ENCODE measurements around the gene C15orf61. TPM values are rescaled to one million over a fixed set of nuclear protein-coding genes. Genes with fewer than 3 reads are reported as not detected.

C15orf61 gene
- total RNA-seq, 1 donor from 2014 or later = 13.6 TPM

DNA sequence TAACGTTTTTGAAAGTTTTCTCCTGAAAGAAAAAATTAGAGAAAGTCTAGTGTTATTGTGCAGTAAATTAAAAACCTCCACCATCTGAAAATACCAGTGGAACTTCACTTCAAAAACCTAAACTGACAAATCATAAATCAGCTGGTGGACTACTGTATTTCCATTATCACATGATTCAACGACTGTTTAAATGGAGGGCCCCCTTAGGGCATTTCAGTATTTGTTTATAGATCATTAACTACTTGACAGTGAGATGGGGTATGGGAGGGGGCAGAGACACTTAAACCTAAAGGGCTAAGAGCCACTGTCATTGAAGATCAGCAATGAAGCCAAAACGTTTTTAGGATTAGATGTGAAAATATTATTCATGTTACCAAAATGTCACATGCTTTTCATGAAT lies 8.8 kb upstream of the C15orf61 start:
- intact Hi-C loops (cut with micrococcal nuclease) = no loop called here
- ATAC-seq = no peak

DNA sequence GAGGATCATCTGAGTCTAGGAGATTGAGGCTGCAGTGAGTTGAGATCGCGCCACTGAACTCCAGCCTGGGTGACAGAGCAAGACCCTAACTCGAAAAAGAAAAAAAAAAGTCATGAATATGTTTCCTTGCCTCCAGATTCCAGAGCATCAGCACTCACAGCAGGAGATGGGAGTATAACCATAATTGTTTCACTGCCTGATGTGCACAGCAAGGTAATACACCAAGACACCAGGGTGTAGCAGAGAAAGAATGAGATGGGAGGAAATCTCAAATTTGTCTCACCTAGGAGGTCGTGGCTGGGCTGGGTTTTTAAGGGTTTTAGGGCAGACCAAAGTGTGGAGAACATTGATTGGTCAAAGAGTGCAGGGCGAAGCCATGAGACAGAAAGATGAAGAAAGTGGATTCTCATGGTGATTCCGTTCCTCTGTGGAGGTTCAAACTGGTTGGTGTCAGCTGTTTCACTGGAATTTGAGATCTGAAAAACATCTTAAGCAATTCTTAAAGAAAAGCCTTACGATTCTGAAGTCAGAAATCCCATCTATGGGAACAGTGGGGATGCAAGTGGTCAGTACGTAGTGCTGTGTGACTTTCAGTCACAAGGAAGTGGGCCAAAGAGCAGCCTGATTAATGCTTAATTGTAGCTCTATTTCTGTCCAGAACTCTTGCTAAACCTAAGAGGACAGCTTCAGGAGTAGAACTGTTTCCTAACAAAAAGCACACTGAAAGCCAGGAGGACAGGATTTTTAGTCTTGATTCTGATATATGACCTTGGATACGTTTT lies 7.8 kb upstream of the C15orf61 start:
- intact Hi-C loops (cut with micrococcal nuclease) = no loop called here
- ATAC-seq = no peak
- no peak for DNase-seq

More for the DNA sequence above, 8.8 kb upstream of the C15orf61 start:
- DNase-seq = no peak

DNA sequence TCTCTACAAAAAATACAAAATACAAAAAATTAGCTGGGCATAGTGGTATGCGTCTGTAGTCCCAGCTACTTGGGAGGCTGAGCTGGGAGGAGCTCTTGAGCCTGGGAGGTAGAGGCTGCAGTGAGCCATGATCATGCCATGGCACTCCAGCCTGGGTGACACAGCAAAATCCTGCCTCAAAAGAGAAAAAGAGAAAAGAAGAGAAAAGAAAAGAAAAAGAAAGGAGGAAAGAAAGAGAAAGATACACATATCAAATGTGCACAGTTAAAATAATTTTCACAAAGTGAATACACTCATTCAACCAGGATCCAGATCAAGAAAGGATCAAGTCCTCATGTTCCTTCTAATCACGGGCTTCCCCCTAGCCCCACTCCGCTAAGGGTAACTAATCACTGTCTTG lies 5.8 kb upstream of the C15orf61 start:
- intact Hi-C loops (cut with micrococcal nuclease) = no loop called here
- no peak for DNase-seq

DNA sequence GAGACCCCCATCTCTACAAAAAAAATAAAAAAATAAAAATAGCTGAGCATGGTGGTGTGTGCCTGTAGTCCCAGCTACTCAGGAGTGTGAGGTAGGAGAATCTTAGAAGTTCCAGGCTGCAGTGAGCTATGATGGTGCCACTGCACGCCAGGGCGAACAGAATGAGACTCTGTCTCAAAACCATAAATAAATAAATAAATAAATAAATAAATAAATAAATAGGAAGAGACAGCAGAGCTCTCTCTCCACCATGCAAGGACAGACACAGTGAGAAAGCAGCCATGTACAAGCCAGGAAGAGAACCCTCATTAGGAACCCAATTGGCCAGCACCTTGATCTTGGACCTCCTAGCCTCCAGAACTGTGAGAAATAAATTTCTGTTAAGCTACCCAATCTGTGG lies 5.4 kb upstream of the C15orf61 start:
- ATAC-seq (no peak), DNase-seq (no peak)
- intact Hi-C loops (cut with micrococcal nuclease) = no loop called here

More for the DNA sequence above, 5.8 kb upstream of the C15orf61 start:
- no peak for ATAC-seq

DNA sequence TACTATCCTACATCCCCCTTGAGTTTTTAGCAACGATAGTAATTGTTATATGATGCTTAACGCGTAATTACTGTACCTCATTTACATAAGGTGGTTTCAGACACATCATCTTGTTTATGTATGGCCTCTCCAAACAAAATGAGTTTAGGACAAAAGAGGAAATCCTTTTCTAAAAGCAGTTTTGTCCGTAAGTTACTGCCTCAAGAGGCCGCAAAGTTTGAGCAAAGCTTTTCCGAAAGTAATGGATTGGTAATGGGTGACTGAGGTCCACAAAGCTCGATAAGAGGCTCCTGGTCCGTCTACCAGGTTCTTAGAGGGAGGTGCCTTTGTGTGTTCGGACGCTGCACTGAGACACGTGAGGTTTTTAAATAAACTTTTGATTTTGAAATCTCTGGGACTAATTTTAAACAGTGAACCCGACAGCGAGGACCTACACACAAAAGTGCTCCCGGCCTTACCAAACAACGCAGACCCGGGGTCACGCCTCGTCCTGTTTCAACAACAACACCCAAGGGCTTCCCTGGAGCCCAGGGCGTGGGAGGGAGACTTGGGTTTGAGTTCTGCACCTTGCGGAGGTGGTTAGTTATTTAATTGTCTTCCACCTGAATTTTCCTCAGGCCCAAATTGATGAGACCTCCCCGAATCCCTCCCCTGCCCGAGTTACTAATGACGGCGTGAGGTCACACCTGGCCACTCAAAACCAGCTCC lies 456 bp upstream of the C15orf61 start:
- ATAC-seq (no peak), DNase-seq (no peak)
- intact Hi-C loops (cut with micrococcal nuclease) = no loop called here

DNA sequence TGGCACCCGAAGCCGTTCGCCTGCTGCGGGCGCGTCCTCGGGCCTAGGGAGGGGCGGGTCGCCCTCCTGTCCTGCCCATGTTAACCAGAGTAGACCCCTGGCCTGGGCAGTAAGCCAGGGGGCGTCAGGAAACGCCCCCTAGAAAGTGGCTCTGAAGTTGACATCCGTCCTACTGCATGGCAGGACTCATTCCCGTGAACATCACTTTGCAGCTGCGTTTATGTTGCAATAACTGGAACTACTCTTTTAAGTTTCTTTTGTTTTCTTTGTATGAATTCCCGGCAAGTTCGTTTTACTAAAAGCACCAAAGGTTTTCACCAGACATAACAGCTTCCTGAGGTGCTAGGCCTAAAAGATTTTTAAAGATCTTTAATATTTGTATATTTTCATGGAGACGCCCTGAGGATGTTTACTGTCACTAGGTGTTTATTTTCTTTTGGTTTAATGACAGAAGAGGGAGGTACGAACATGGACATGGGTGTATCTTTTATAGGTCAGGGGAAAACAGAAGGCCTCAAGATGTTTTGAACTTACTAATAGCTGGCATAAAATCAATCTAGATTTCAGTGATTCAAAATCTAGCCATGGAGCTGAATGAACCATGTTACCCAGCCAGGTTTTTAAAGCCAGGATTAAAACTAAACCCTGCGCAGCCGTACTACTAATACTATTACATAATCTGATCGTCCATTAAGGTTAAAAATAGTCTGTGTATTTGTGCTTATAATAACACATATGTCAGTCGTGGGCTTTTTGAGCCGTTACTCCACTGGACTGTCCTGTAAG lies 1.0 kb downstream of the C15orf61 start:
- DNase-seq (no peak), ATAC-seq (peak; percentile 64)
- intact Hi-C loops (cut with micrococcal nuclease) = no loop called here

DNA sequence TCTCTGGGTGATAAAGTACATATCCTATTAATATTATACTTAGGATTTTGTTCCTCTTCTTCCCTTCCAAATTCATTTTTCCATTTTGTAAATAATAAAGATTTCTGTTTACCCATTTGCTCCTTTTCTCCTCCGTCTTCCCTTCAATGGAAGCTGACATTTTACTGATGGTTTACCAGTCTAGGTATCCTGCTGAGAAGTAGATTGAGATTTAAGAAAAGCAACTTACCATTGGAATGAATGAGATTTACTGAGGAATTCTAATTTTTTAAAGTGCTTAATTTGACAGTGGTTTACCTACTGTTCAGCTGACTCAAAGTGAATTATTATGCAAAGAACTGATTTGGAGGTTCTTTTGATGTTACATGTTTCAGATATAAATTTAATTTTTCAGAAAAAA lies 2.4 kb downstream of the C15orf61 start:
- no peak for DNase-seq
- no peak for ATAC-seq
- intact Hi-C loops (cut with micrococcal nuclease) = no loop called here

DNA sequence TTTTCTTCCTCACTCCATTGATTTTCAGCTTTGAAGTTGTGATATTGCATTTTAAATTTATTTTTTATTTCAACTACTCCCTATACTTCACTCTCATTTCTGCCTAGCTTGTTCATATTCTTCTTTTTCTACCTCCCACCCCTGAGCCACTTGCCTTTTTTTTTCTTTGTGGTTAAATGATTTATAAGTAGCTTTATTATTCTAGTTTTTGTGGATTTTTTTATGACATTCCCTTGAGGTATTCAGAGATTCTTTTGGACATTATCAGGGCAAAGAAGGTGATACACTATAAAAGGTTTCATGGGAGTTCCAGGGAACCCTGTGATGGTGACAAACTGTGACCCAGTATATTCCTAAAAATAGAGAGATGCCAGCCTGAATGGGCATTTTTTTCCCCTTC lies 3.3 kb downstream of the C15orf61 start:
- no peak for ATAC-seq

DNA sequence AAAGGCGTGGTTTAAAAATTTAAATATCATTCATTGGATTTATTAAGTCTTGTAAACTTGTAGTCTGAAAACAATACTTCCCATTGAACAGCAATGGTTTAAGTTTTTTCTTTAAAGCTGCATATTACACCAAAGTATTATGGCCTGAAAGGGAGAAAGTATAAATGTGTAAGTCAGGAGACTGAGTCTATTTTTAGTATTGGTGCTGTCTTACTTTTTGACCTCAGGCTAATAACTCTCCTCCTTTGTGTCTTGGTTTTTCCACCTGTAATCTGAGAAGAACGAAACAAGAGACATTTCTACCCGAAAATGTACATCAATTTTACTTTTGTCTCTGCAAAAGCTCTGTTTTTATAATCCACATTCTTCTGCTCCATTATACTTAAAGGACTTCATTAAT lies 7.6 kb downstream of the C15orf61 start:
- DNase-seq = no peak
- no peak for ATAC-seq

More for the DNA sequence above, 3.3 kb downstream of the C15orf61 start:
- no peak for DNase-seq
- intact Hi-C loops (cut with micrococcal nuclease) = no loop called here

DNA sequence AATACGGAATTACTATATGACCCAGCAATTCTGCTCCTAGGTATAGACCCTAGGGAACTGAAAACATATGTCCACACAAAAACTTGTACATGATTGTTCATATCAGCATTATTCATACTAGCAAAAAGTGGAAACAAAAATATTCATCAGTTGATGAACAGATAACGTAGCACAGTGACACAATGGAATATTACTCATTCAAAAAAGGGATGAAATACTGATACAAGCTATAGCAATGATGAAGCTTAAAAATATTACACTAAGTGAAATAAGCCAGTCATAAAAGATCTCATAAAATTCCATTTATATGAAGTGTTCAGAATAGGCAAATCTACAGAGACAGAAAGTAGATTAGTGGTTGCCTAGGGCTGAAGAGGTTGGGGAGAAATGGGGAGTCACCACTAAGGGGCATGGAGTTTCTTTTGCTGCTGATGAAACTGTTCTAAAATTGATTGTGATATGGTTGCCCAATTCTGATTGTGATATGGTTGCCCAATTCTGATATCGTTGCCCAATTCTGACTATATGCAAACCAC lies 10.5 kb downstream of the C15orf61 start:
- DNase-seq (no peak), ATAC-seq (no peak)
- intact Hi-C loops (cut with micrococcal nuclease) = no loop called here

More for the DNA sequence above, 7.6 kb downstream of the C15orf61 start:
- intact Hi-C loops (cut with micrococcal nuclease) = no loop called here

DNA sequence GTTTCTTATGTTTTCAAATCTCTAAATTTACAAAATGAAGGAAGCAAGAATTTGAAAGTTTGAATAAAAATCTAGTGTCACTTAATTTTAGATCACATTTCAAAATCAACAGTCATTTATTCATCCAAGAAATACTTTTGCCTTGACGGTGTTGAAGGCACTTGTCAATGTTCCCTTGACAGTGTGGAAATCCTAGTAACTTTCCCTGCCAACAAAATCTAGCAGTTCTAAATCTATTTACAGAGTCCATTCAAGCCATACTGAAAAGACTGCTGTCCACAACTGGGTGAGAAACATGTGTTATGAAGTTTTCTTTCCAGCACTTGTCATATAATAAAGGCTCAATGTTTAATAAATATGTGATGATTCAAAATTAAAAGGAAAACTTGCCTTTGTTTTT lies 12.9 kb downstream of the C15orf61 start:
- DNase-seq (no peak), ATAC-seq (no peak)

DNA sequence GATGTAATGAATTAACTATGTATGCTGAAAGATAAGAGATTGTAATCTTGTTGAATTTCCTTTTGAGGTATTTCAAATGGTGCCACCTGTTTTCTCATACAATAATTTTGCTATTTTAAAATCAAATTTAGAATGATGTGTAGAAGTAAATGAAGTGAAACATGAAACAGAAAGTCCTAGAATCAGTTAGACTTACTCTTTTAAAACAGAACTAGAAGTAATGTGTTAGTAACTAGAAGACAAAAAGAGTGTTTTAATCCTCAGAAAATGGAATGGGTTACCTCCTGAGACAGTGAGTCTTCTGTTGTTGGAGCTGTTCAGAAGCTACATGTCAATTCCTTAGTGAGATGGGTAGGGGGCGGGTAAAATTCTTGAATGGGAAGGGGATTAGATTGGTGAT lies 13.4 kb downstream of the C15orf61 start:
- intact Hi-C loops (cut with micrococcal nuclease) = no loop called here
- DNase-seq = no peak
- ATAC-seq = no peak

More for the DNA sequence above, 12.9 kb downstream of the C15orf61 start:
- intact Hi-C loops (cut with micrococcal nuclease) = no loop called here

DNA sequence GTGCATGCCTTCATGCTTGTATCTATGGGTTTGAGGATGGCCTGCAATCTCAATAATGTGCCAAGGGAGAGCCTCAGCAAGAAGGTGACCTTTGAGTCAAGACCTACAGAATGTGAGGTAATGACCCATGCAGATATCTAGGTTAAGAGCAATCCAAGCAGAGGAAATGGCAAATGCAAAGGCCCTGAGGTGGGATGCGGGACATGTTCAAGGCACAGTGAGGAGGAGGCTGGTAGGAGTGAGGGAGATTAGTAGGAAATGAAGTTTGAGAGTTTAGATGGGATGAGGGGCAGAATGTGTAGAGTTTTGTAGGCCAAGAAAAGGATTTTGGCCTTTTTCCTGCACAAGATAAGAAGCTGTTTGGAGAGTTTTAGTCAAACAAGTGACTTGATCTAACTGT lies 16.8 kb downstream of the C15orf61 start:
- intact Hi-C loops (cut with micrococcal nuclease) = no loop called here
- DNase-seq (no peak), ATAC-seq (no peak)

DNA sequence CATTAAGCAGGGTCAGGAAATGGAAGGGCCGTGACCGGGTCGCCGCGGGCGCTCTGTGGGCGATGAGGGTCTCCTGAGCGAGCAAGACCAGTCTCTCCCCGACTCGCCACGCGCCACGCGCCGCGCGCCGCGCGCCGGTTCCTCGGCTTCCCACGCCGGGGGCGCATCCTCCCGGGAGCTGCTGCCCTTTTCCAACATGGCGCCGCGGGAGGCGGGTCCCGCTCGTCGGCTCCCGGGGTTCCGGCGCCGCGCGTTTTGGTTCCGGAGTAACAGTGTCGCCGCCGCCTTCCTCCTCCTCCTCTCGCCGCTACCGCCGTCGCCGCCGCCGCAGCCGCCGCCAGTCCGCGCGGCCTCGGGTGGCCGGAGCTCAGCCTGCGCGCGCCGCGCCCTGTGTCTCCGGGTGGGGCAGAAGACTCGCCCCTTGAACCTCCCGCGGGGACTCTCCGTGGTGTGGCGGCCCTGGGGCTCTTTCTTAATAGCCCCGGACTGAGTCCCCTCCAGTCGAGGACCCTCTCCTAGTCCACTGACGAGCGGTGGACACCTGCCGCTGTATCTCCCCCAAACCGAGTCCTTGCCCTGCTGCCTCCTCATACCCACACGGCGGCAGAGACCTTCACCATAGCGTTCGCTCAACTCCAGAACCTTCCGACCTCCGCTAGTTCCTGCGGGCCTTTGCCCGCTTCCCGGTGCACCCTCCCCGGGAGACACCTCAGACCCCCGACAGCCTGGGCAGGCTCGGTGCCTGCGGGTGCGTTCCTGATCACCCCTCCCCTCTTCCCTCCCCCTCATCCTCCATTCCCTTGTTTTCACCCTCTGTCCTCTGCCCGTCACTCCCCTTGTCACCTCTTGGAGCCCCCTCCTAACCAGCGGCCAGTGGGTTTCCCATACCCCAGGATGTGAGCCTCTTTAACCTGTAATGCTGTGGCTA lies 21.8 kb downstream of the C15orf61 start, which contains the start of gene MAP2K5:
TSS of gene MAP2K5 (plus strand) at position 284 of the 928 bp plus-strand sequence. CDS start at position 917, 633 bp downstream.
- ATAC-seq = peak; percentile 98
- intact Hi-C loops (cut with micrococcal nuclease) = no loop called here
- DNase-seq = peak; percentile 94

DNA sequence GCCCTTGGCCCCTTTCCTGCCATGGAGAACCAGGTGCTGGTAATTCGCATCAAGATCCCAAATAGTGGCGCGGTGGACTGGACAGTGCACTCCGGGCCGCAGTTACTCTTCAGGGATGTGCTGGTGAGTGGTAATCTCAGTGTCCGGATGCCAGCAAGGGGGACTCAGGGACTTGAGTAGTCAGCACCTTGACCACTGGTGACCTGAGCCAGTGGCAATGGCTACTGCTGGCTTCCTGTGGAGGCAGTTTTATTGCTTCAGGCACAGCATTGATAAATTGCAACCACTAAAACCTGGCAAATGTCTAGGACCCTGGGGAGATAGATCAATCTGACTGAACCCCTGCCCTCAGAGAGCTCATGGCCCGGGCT lies 22.4 kb downstream of the C15orf61 start:
- DNase-seq (no peak), ATAC-seq (peak; percentile 13)
- intact Hi-C loops (cut with micrococcal nuclease) = no loop called here

DNA sequence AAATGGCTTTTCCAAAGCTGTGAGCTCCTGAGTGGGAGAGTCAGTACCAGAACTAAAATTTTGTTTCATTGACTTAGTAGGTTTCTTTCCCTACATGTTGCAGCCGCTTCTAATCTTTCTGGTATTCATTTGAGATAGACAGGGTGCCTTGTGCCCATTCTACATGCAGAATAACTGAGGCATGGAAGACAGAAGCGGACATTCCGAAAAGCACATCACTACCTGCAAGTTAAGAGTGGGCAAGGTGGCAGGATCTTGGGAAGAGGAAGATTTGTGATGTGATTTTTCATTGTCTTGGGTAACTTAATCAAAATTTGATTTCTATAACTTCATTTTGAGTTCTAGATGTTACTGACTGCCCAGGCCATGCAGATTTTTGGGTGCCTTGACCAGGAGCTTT lies 23.5 kb downstream of the C15orf61 start:
- intact Hi-C loops (cut with micrococcal nuclease) = no loop called here
- no peak for ATAC-seq

DNA sequence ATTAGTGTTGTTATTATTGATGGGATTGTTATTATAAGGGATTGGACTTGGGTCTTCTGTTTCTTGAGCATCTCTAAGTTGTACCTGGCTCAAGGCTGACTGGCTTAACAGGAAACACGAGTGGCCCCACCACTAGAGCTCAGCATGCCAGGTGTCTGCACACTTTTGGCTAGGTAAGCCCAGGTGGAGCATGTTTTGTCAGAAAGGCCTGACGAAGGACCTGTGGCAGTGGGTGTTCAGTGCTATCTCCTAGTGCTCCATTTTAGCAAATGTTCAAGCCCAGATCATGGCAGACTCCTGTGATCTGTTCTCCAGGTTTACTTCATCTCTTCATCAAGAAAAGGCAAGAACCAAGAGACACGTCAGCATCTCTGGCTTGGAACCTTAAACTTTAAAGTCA lies 24.9 kb downstream of the C15orf61 start:
- intact Hi-C loops (cut with micrococcal nuclease) = no loop called here
- no peak for ATAC-seq
- DNase-seq = no peak

More for the DNA sequence above, 23.5 kb downstream of the C15orf61 start:
- no peak for DNase-seq

DNA sequence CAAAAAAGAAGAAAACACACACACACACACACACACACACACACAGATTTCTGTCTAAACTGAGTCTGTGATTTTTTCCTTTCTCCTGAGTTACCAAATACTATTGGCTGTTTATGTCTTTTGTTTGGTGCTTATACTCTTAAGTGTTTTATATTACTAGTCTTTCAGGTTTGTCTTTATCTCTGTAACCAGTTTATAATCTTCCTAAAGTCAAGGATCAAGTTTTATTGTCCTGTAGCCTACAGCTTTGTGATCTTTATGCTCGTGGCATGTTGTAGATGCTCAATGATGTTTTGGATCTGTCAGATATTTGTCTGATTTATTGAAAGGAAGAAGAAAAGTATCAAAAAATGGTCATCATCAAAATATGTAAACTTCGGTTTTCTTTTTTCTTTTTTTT lies 26.1 kb downstream of the C15orf61 start:
- intact Hi-C loops (cut with micrococcal nuclease) = no loop called here
- no peak for DNase-seq
- no peak for ATAC-seq

DNA sequence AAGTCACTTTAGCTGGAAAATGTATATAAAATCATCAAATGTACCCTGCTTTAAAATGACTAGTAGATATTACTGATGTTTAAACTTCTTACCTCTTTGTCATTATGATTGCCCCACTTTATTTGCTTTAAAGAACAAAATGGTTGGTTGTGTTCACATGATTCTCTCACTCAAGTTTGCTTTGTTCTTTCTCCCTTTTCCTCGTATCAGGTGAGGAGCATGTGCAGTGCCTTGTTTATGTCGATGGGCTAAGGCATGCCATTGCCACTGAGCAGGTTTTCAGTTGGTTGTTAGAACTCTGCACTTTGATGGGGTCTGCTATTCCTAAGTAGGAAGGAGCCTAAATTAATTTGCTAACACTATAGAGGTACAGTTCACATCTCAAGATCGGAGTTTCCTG lies 26.9 kb downstream of the C15orf61 start:
- DNase-seq (no peak), ATAC-seq (no peak)
- intact Hi-C loops (cut with micrococcal nuclease) = no loop called here

Data from left ventricle myocardium superior (tissue), 1 donor.